Naive thymus-derived CD8-positive, alpha-beta T cell (primary cell): ENCODE measurements around the gene C2CD4B. TPM values are rescaled to one million over a fixed set of nuclear protein-coding genes. Genes with fewer than 3 reads are reported as not detected.
A peak's percentile ranks its signal among the peaks of the same experiment; 100 is the strongest.

Source experiments
- ATAC-seq, 2 donors: fragments of 150-1000 bp; cut with Tn5 transposase in 1 of 2; sonication (Bioruptor Pico), chemical (Tn5 transposase) in 1 of 2; 1 replicate in 1 of 2; 2 replicates in 1 of 2; pipeline ENCODE4 v1.10.0; 2021; ENCODE audit warnings: mild to moderate bottlenecking in 2 of 2, moderate library complexity in 2 of 2
- POLR2A ChIA-PET: fragments of 350-600 bp; sonication (Branson Sonifier 250); formaldehyde crosslinking; loops from one replicate; lab custom pipeline; 2021; ENCODE audit warnings: antibody characterized with exemption; lab: Charles Lee
- DNase-seq, 10 donors: peaks; one replicate each; pipeline versions ENCODE4 v3.0.0 to v3.0.0-alpha.2; 2020 to 2022
- H3K27ac Mint-ChIP-seq, 10 donors: one replicate each; pipeline ENCODE4 v1.8.0; 2020 to 2022; ENCODE audit warnings: mild to moderate bottlenecking in 10 of 10, mixed read lengths in 10 of 10, moderate library complexity in 4 of 10, inconsistent platforms in 1 of 10
- H3K27me3 Mint-ChIP-seq, 5 donors: one replicate each; pipeline ENCODE4 v1.8.0; 2021 to 2022; ENCODE audit warnings: mixed read lengths in 5 of 5
- H3K36me3 Mint-ChIP-seq, 3 donors: one replicate each; pipeline ENCODE4 v1.8.0; 2020 to 2022; ENCODE audit warnings: mixed read lengths in 3 of 3, mild to moderate bottlenecking in 2 of 3, inconsistent platforms in 1 of 3
- H3K4me1 Mint-ChIP-seq, 4 donors: one replicate each; pipeline ENCODE4 v1.8.0; 2021 to 2022; ENCODE audit warnings: mixed read lengths in 4 of 4
- H3K4me3 Mint-ChIP-seq, 10 donors: one replicate each; pipeline ENCODE4 v1.8.0; 2020 to 2022; ENCODE audit warnings: mild to moderate bottlenecking in 10 of 10, mixed read lengths in 10 of 10, moderate library complexity in 6 of 10, inconsistent platforms in 1 of 10
- H3K9me3 Mint-ChIP-seq, 9 donors: one replicate each; pipeline ENCODE4 v1.8.0; 2020 to 2022; ENCODE audit warnings: mixed read lengths in 9 of 9, mild to moderate bottlenecking in 3 of 9, inconsistent platforms in 1 of 9, moderate library complexity in 1 of 9
- polyA plus RNA-seq, 3 donors: library from polyadenylated mRNA; unstranded; fragments of 300-500 nt; fragmentation: Illumina TruSeq; gene quantifications; one replicate each; pipeline ENCODE4 v1.2.3, GENCODE V29; 2021
- total RNA-seq, 8 experiments: library from RNA in 2 of 8; stranded (reverse) in 2 of 8; gene quantifications; one replicate each; pipeline ENCODE4 v1.2.3 and lab custom pipeline; 2021 to 2026

Gene C2CD4B
- total and polyA plus RNA-seq, 5 experiments from 2014 or later, result not detected

GRCh38 chr15:62145015-62145735, 19.9 kb downstream of the C2CD4B start:
- POLR2A ChIA-PET, result no interaction called here
- H3K4me3 Mint-ChIP-seq, result no peak overlapping the region
- peaks cover 0 to 2% (median 0%) of the 10 kb centered on the region in 4 donors for H3K4me1 Mint-ChIP-seq
- ATAC-seq (no peak), DNase-seq (no peak)
- H3K27me3 Mint-ChIP-seq, result peaks cover 0 to 5% (median 3%) of the 10 kb centered on the region in 5 donors
- H3K9me3 Mint-ChIP-seq, result peaks cover 0 to 1% (median 0%) of the 10 kb centered on the region in 9 donors
- H3K27ac Mint-ChIP-seq, result no peak overlapping the region
- no peaks in the 10 kb centered on the region for H3K36me3 Mint-ChIP-seq

DNA sequence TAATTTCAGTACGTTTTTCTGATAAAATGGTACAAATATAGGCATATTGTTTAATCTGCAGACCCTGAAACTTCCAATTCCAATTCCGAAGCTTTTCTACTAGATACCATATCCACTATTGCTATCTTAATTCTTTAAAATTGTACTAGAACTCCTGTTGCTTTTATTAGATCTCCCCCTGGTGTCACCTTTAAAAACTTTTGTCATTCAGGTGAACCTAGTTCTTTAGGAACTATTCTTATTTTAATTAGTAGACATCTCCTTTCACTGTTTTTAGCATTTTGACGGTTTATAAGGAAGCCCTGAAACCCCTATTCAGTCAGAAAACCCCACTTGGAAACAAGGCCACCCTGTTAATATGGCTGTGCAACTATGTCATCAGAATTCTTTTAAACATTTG, 22.3 kb downstream of the C2CD4B start:
- Mint-ChIP-seq H3K9me3 (peaks cover 0 to 1% (median 0%) of the 10 kb centered on the region in 9 donors), H3K4me1 (no peaks in the 10 kb centered on the region), H3K27ac (no peak overlapping the region), H3K36me3 (no peaks in the 10 kb centered on the region), H3K4me3 (no peak overlapping the region), H3K27me3 (peaks cover 2 to 13% (median 4%) of the 10 kb centered on the region in 5 donors)
- ATAC-seq (no peak), DNase-seq (no peak)
- POLR2A ChIA-PET, result no interaction called here

GRCh38 chr15:62141643-62142588, 23.2 kb downstream of the C2CD4B start:
- Mint-ChIP-seq H3K36me3 (no peaks in the 10 kb centered on the region), H3K4me1 (no peaks in the 10 kb centered on the region), H3K27me3 (peaks cover 2 to 13% (median 4%) of the 10 kb centered on the region in 5 donors), H3K4me3 (no peak overlapping the region), H3K9me3 (no peaks in the 10 kb centered on the region), H3K27ac (no peak overlapping the region)
- DNase-seq, result no peak
- ATAC-seq, result no peak
- POLR2A ChIA-PET, result no interaction called here

GRCh38 chr15:62141200-62141599, 23.9 kb downstream of the C2CD4B start:
- Mint-ChIP-seq H3K36me3 (no peaks in the 10 kb centered on the region), H3K27me3 (peaks cover 2 to 13% (median 4%) of the 10 kb centered on the region in 5 donors), H3K4me3 (no peak overlapping the region), H3K27ac (no peak overlapping the region), H3K9me3 (no peaks in the 10 kb centered on the region), H3K4me1 (no peaks in the 10 kb centered on the region)
- DNase-seq, result no peak
- ATAC-seq, result no peak
- POLR2A ChIA-PET, result no interaction called here

GRCh38 chr15:62138124-62138523, 27.0 kb downstream of the C2CD4B start:
- ATAC-seq, result no peak
- POLR2A ChIA-PET, result no interaction called here
- peaks cover 0 to 2% (median 0%) of the 10 kb centered on the region in 4 donors for H3K4me1 Mint-ChIP-seq
- DNase-seq, result no peak
- peaks cover 2 to 21% (median 7%) of the 10 kb centered on the region in 5 donors for H3K27me3 Mint-ChIP-seq
- H3K27ac Mint-ChIP-seq, result no peak overlapping the region
- peaks cover 0 to 2% (median 0%) of the 10 kb centered on the region in 9 donors for H3K9me3 Mint-ChIP-seq
- peaks cover 0 to 2% (median 0%) of the 10 kb centered on the region in 3 donors for H3K36me3 Mint-ChIP-seq
- no peak overlapping the region for H3K4me3 Mint-ChIP-seq

- Mint-ChIP-seq H3K27me3 (peaks cover 2 to 21% (median 6%) of the 10 kb centered on the region in 5 donors), H3K4me1 (peaks cover 0 to 4% (median 0%) of the 10 kb centered on the region in 4 donors), H3K4me3 (no peak overlapping the region), H3K9me3 (peaks cover 0 to 2% (median 0%) of the 10 kb centered on the region in 9 donors), H3K36me3 (peaks cover 0 to 2% (median 0%) of the 10 kb centered on the region in 3 donors), H3K27ac (no peak overlapping the region)
- DNase-seq (no peak), ATAC-seq (no peak)
- POLR2A ChIA-PET, result no interaction called here
Observed at GRCh38 chr15:62136911-62137865, 27.9 kb downstream of the C2CD4B start.

GRCh38 chr15:62135532-62136134, 29.5 kb downstream of the C2CD4B start:
- peaks cover 0 to 2% (median 0%) of the 10 kb centered on the region in 3 donors for H3K36me3 Mint-ChIP-seq
- H3K27ac Mint-ChIP-seq, result no peak overlapping the region
- H3K4me1 Mint-ChIP-seq, result peaks cover 0 to 4% (median 0%) of the 10 kb centered on the region in 4 donors
- H3K4me3 Mint-ChIP-seq, result no peak overlapping the region
- ATAC-seq (no peak), DNase-seq (no peak)
- peaks cover 2 to 21% (median 4%) of the 10 kb centered on the region in 5 donors for H3K27me3 Mint-ChIP-seq
- peaks cover 0 to 2% (median 0%) of the 10 kb centered on the region in 9 donors for H3K9me3 Mint-ChIP-seq
- POLR2A ChIA-PET, result no interaction called here

DNA sequence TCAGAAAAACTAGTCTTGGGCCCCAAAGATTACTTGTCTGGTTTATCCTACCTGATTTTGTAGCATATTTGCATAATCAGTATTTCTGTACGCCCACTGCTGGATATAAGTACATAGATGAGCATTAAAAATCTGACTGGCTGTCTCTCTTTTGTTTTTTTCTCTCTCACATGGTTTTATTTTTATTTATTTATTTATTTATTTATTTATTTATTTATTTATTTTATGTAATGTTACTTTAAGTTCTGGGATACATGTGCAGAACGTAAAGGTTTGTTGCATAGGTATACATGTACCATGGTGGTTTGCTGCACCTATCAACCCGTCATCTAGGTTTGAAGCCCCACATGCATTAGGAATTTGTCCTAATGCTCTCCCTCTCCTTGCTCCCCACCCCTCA, 31.9 kb downstream of the C2CD4B start:
- Mint-ChIP-seq H3K4me3 (no peak overlapping the region), H3K27me3 (peaks cover 0 to 9% (median 4%) of the 10 kb centered on the region in 5 donors), H3K36me3 (peaks cover 0 to 2% (median 0%) of the 10 kb centered on the region in 3 donors), H3K27ac (no peak overlapping the region), H3K9me3 (peaks cover 0 to 9% (median 0%) of the 10 kb centered on the region in 9 donors), H3K4me1 (peaks cover 7 to 13% (median 10%) of the 10 kb centered on the region in 4 donors)
- ATAC-seq, result no peak
- no peak for DNase-seq
- POLR2A ChIA-PET, result no interaction called here

DNA sequence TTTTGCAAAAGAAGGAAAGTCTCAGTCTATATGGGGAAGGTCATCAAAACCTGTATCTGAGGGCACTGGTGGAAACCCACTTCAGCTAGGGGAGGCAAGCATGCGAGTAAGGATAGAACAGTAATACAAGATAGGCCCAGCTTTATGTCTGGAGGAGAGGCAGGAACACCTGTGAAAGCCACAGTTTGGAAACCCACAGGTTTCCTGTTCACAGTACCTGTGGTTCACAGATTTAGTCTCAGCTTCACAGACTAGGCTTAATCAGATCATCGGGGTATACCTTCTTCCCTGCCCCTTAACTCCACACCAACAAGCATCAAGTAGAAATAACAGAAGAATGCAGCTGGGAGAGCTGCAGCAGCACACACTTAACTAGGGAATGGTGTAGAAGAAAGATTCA, 36.2 kb downstream of the C2CD4B start:
- Mint-ChIP-seq H3K27ac (peak overlapping the region in 1 of 10 donors; percentile 5), H3K4me3 (no peak overlapping the region), H3K36me3 (peaks cover 0 to under 1% (median 0%) of the 10 kb centered on the region in 3 donors), H3K4me1 (peaks cover 13 to 28% (median 24%) of the 10 kb centered on the region in 4 donors), H3K9me3 (peaks cover 0 to 9% (median 0%) of the 10 kb centered on the region in 9 donors), H3K27me3 (peaks cover 0 to 2% (median 0%) of the 10 kb centered on the region in 5 donors)
- DNase-seq (peak in 1 of 10 donors; percentile 6), ATAC-seq (peak in 1 of 2 donors; percentile 69)
- POLR2A ChIA-PET, result no interaction called here

GRCh38 chr15:62126364-62126763, 38.7 kb downstream of the C2CD4B start:
- H3K9me3 Mint-ChIP-seq, result peaks cover 0 to 9% (median 0%) of the 10 kb centered on the region in 9 donors
- H3K27ac Mint-ChIP-seq, result no peak overlapping the region
- no peaks in the 10 kb centered on the region for H3K27me3 Mint-ChIP-seq
- POLR2A ChIA-PET, result no interaction called here
- no peak for ATAC-seq
- no peaks in the 10 kb centered on the region for H3K36me3 Mint-ChIP-seq
- DNase-seq, result no peak
- H3K4me3 Mint-ChIP-seq, result no peak overlapping the region
- peaks cover 11 to 37% (median 31%) of the 10 kb centered on the region in 4 donors for H3K4me1 Mint-ChIP-seq

DNA sequence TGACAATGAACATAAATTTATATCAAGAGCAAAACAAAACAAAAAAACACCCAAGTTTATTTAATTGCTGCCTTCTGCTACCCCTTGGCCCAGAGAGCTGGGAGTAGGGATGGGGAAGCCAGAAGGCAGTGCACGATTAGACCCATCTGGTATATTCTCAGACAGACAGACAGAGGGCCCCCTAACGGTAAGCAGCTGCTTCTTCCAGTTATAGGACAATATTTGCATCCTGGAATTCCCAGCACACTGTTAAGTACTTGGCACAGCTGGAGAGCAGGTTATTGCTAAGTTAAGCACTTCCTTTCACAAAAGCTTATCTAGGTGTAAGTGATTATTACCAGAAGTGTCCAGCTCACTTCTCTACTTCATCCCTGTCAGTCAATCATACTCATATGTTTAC, 39.3 kb downstream of the C2CD4B start:
- POLR2A ChIA-PET, result no interaction called here
- Mint-ChIP-seq H3K27ac (peak overlapping the region in 1 of 10 donors; percentile 6), H3K4me3 (no peak overlapping the region), H3K36me3 (no peaks in the 10 kb centered on the region), H3K9me3 (peaks cover 0 to 9% (median 0%) of the 10 kb centered on the region in 9 donors), H3K27me3 (no peaks in the 10 kb centered on the region), H3K4me1 (peaks cover 11 to 37% (median 31%) of the 10 kb centered on the region in 4 donors)
- DNase-seq (no peak), ATAC-seq (no peak)
